T-helper 17 cell (primary cell): ENCODE measurements around the gene ACY1. TPM values are rescaled to one million over a fixed set of nuclear protein-coding genes. Genes with fewer than 3 reads are reported as not detected.
A peak's percentile ranks its signal among the peaks of the same experiment; 100 is the strongest.

Source experiments
- ATAC-seq: fragments of 150-1000 bp; cut with Tn5 transposase; 2 replicates; pipeline ENCODE4 v1.10.0; 2021; ENCODE audit warnings: mild to moderate bottlenecking, moderate library complexity
- DNase-seq, 3 donors: peaks; one replicate each; pipeline versions ENCODE4 v3.0.0 to v3.0.0-alpha.2; 2020 to 2021
- H3K9me3 ChIP-seq: one replicate; pipeline ENCODE4 v1.7.0; 2013; ENCODE audit warnings: low read length, mild to moderate bottlenecking; ENCODE audit not compliant: control insufficient read depth, poor library complexity, severe bottlenecking
- H3K27ac Mint-ChIP-seq: one replicate; pipeline ENCODE4 v1.8.0; 2022; ENCODE audit warnings: mild to moderate bottlenecking, moderate library complexity, mixed read lengths
- H3K27me3 Mint-ChIP-seq: one replicate; pipeline ENCODE4 v1.8.0; 2022; ENCODE audit warnings: mixed read lengths
- H3K36me3 Mint-ChIP-seq: one replicate; pipeline ENCODE4 v1.8.0; 2022; ENCODE audit warnings: low read depth, mixed read lengths
- H3K4me1 Mint-ChIP-seq: one replicate; pipeline ENCODE4 v1.8.0; 2022; ENCODE audit warnings: mild to moderate bottlenecking, mixed read lengths
- H3K4me3 Mint-ChIP-seq: one replicate; pipeline ENCODE4 v1.8.0; 2022; ENCODE audit warnings: mild to moderate bottlenecking, moderate library complexity, mixed read lengths
- total RNA-seq, 4 donors: library from RNA in 2 of 4; stranded (reverse) in 2 of 4; gene quantifications; one replicate each; pipeline ENCODE4 v1.2.3 and lab custom pipeline; 2022 to 2026

The ACY1 gene
- total RNA-seq, 2 donors from 2014 or later = 7.1 to 7.6 TPM

- DNase-seq (no peak), ATAC-seq (no peak)
- Mint-ChIP-seq H3K4me1 (peaks cover 13% of the 10 kb centered on the region), H3K27me3 (no peaks in the 10 kb centered on the region), H3K4me3 (no peak overlapping the region), H3K36me3 (no peaks in the 10 kb centered on the region), H3K27ac (no peak overlapping the region)
- no peaks in the 10 kb centered on the region for H3K9me3 ChIP-seq
Measured at GRCh38 chr3:52018319-52019000, 35.1 kb downstream of the ACY1 start.

GRCh38 chr3:52019352-52020080 lies 36.2 kb downstream of the ACY1 start:
- DNase-seq (no peak), ATAC-seq (no peak)
- H3K36me3 Mint-ChIP-seq = no peaks in the 10 kb centered on the region
- no peaks in the 10 kb centered on the region for H3K27me3 Mint-ChIP-seq
- H3K27ac Mint-ChIP-seq = peak overlapping the region; percentile 6
- peaks cover 17% of the 10 kb centered on the region for H3K4me1 Mint-ChIP-seq
- no peaks in the 10 kb centered on the region for H3K9me3 ChIP-seq
- no peak overlapping the region for H3K4me3 Mint-ChIP-seq

- no peaks in the 10 kb centered on the region for H3K9me3 ChIP-seq
- H3K36me3 Mint-ChIP-seq = no peaks in the 10 kb centered on the region
- no peak for ATAC-seq
- H3K27ac Mint-ChIP-seq = no peak overlapping the region
- DNase-seq = no peak
- H3K4me3 Mint-ChIP-seq = no peak overlapping the region
- no peaks in the 10 kb centered on the region for H3K27me3 Mint-ChIP-seq
- H3K4me1 Mint-ChIP-seq = peaks cover 24% of the 10 kb centered on the region
Measured at GRCh38 chr3:52020796-52021195, 37.5 kb downstream of the ACY1 start.

GRCh38 chr3:52021489-52022268 lies 38.3 kb downstream of the ACY1 start:
- peak overlapping the region; percentile 83 for H3K27ac Mint-ChIP-seq
- DNase-seq (no peak), ATAC-seq (no peak)
- H3K4me1 Mint-ChIP-seq = peaks cover 30% of the 10 kb centered on the region
- H3K36me3 Mint-ChIP-seq = no peaks in the 10 kb centered on the region
- H3K4me3 Mint-ChIP-seq = no peak overlapping the region
- H3K9me3 ChIP-seq = no peaks in the 10 kb centered on the region
- H3K27me3 Mint-ChIP-seq = no peaks in the 10 kb centered on the region

GRCh38 chr3:52022323-52023100 lies 39.2 kb downstream of the ACY1 start:
- H3K4me1 Mint-ChIP-seq = peaks cover 30% of the 10 kb centered on the region

GRCh38 chr3:52023101-52023770 lies 39.9 kb downstream of the ACY1 start:
- ATAC-seq (no peak), DNase-seq (no peak)
- H3K4me3 Mint-ChIP-seq = no peak overlapping the region
- no peak overlapping the region for H3K27ac Mint-ChIP-seq
- no peaks in the 10 kb centered on the region for H3K36me3 Mint-ChIP-seq
- H3K4me1 Mint-ChIP-seq = peaks cover 30% of the 10 kb centered on the region
- H3K27me3 Mint-ChIP-seq = no peaks in the 10 kb centered on the region
- H3K9me3 ChIP-seq = no peaks in the 10 kb centered on the region

More at GRCh38 chr3:52022323-52023100, 39.2 kb downstream of the ACY1 start:
- no peak for DNase-seq
- Mint-ChIP-seq H3K36me3 (no peaks in the 10 kb centered on the region), H3K27me3 (no peaks in the 10 kb centered on the region), H3K4me3 (no peak overlapping the region), H3K27ac (peak overlapping the region; percentile 83)
- H3K9me3 ChIP-seq = no peaks in the 10 kb centered on the region
- ATAC-seq = no peak

- ATAC-seq (no peak), DNase-seq (no peak)
- H3K9me3 ChIP-seq = no peaks in the 10 kb centered on the region
- Mint-ChIP-seq H3K27ac (peak overlapping the region; percentile 49), H3K36me3 (no peaks in the 10 kb centered on the region), H3K4me3 (peak overlapping the region; percentile 62), H3K27me3 (no peaks in the 10 kb centered on the region), H3K4me1 (peaks cover 30% of the 10 kb centered on the region)
Measured at GRCh38 chr3:52023860-52024764, 40.8 kb downstream of the ACY1 start.

- Mint-ChIP-seq H3K4me3 (peak overlapping the region; percentile 28), H3K27ac (peak overlapping the region; percentile 49), H3K4me1 (peaks cover 30% of the 10 kb centered on the region), H3K36me3 (no peaks in the 10 kb centered on the region), H3K27me3 (no peaks in the 10 kb centered on the region)
- H3K9me3 ChIP-seq = no peaks in the 10 kb centered on the region
- no peak for DNase-seq
- ATAC-seq = no peak
Measured at GRCh38 chr3:52024765-52025452, 41.6 kb downstream of the ACY1 start.

- no peaks in the 10 kb centered on the region for H3K9me3 ChIP-seq
- peak overlapping the region; percentile 49 for H3K27ac Mint-ChIP-seq
- peak overlapping the region; percentile 28 for H3K4me3 Mint-ChIP-seq
- no peak for ATAC-seq
- peaks cover 30% of the 10 kb centered on the region for H3K4me1 Mint-ChIP-seq
- no peak for DNase-seq
- no peaks in the 10 kb centered on the region for H3K27me3 Mint-ChIP-seq
- no peaks in the 10 kb centered on the region for H3K36me3 Mint-ChIP-seq
Measured at GRCh38 chr3:52025453-52025852, 42.1 kb downstream of the ACY1 start.

GRCh38 chr3:52026041-52026440 lies 42.7 kb downstream of the ACY1 start:
- Mint-ChIP-seq H3K27ac (no peak overlapping the region), H3K36me3 (no peaks in the 10 kb centered on the region), H3K4me3 (no peak overlapping the region), H3K4me1 (peaks cover 30% of the 10 kb centered on the region), H3K27me3 (no peaks in the 10 kb centered on the region)
- ATAC-seq (no peak), DNase-seq (no peak)
- H3K9me3 ChIP-seq = no peaks in the 10 kb centered on the region

- DNase-seq = no peak
- Mint-ChIP-seq H3K4me3 (no peak overlapping the region), H3K27ac (peak overlapping the region; percentile 78), H3K27me3 (no peaks in the 10 kb centered on the region), H3K36me3 (peaks cover 2% of the 10 kb centered on the region), H3K4me1 (peaks cover 18% of the 10 kb centered on the region)
- H3K9me3 ChIP-seq = no peaks in the 10 kb centered on the region
- no peak for ATAC-seq
Measured at GRCh38 chr3:52028572-52028971, 45.2 kb downstream of the ACY1 start.
